ENCODE data around the gene VPS37B. TPM values are rescaled to one million over a fixed set of nuclear protein-coding genes. Genes with fewer than 3 reads are reported as not detected.

VPS37B gene
- total and polyA plus RNA-seq, 10 of the 15 experiments (the other 5 are each of a cell fraction or from before 2014, with no cell fraction given), result 0.66 to 68.6 (median 39.6) TPM

DNA sequence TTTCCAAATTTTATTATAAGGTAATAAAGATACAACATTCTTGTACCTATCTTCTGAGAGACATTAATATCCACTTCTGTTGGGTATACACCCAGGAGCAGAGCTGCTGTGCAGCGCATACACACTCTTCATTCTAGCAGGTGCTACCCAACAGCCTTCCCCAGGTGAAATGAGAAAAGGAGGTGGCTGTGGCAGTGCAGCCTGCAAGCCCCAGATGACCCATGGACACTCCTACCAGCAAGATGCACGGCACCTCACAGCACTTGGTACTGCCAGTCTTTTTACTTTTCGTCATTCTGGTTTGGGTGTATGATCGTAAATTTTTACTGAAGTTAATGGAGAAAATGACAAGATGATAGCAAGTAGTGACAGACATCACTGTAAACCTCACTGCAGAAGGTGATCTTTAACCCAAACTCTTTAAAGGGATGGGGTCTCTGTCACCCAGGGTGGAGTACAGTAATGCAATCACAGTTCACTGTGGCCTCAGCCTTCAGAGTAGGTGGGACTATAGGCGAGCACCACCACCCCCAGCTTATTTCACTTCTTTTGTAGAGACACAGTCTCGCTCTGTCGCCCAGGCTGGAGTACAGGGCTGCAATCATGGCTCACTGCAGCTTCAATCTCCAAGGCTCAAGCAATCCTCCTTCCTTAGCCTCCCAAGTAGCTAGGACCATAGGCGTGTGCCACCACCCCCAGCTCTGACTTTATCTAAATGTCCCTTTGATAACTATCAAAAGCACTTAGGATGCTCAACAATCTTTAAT, 26.5 kb downstream of the VPS37B start:
- Histone ChIP-seq H3K27ac (ENCODE audit: control insufficient read depth, insufficient read depth) (no peak overlapping the region), H3K36me3 (ENCODE audit: control insufficient read depth in 2 of 2, insufficient read depth in 2 of 2, low read length in 1 of 2) (peaks cover 14 to 40% of the 10 kb centered on the region in 2 experiments; a peak in 3 of 4 replicates), H3K4me3 (no peak overlapping the region), H4K20me1 (ENCODE audit: control insufficient read depth, insufficient read depth) (no peaks in the 10 kb centered on the region), H3K4me2 (ENCODE audit: control insufficient read depth, insufficient read depth) (no peak overlapping the region), H3K9me3 (replicated peaks; ENCODE audit: control insufficient read depth, insufficient read depth, low read length) (no peaks in the 10 kb centered on the region), H3K27me3 (replicated peaks in 1 of 2; ENCODE audit: control insufficient read depth in 2 of 2, insufficient read depth in 2 of 2, low read length in 1 of 2) (no peaks in the 10 kb centered on the region), H3K4me1 (ENCODE audit: control insufficient read depth, insufficient read depth, low read length) (peaks cover 26% of the 10 kb centered on the region), H3K9ac (ENCODE audit: control insufficient read depth, insufficient read depth, low read length) (no peak overlapping the region), H3K79me2 (ENCODE audit: control insufficient read depth, insufficient read depth, low read length) (peaks cover 8% of the 10 kb centered on the region), H2AFZ (ENCODE audit: control insufficient read depth, low read depth, low read length) (no peak overlapping the region)
- ChIA-PET CTCF (interaction anchor here (3.2 to 4.2 kb wide), 2 partner anchors 25 to 83 kb away, joined by 19 to 20 read pairs; no protein-coding TSS in a partner anchor), RAD21 (ENCODE audit: unreplicated experiment) (interaction anchor here (1.2 to 3.7 kb wide), 5 partner anchors 11 to 57 kb away, joined by 3 to 18 read pairs (median 5); partner anchors contain the start of gene VPS37B), SMC1A (ENCODE audit: uncharacterized antibody, unreplicated experiment) (interaction anchor here (4.6 kb wide), 1 partner anchor 19 kb away, joined by 64 read pairs; no protein-coding TSS in a partner anchor), POLR2A (interaction anchor here (0.7 to 1.1 kb wide), 2 partner anchors 19 to 371 kb away, joined by 3 to 5 read pairs; no protein-coding TSS in a partner anchor)
- 85% methylated on average over 8 of the region's 8 CpGs for WGBS (ENCODE audit: insufficient coverage, insufficient replicate concordance, low lambda C conversion rate, missing lambda C conversion rate)
- ATAC-seq, result no peak
- FAIRE-seq, result no peak
- no peak for DNase-seq (ENCODE audit: low read depth, low spot score)
- intact Hi-C loops (cut with micrococcal nuclease; ENCODE audit: unreplicated experiment) (no loop called here), in situ Hi-C loops (cut with MboI) (loop anchor here (25.0 kb wide), 1 partner anchor 368 kb away; the partner anchor contains the start of genes MPHOSPH9 and MTRFR)
- TF ChIP-seq, protein P1, sequence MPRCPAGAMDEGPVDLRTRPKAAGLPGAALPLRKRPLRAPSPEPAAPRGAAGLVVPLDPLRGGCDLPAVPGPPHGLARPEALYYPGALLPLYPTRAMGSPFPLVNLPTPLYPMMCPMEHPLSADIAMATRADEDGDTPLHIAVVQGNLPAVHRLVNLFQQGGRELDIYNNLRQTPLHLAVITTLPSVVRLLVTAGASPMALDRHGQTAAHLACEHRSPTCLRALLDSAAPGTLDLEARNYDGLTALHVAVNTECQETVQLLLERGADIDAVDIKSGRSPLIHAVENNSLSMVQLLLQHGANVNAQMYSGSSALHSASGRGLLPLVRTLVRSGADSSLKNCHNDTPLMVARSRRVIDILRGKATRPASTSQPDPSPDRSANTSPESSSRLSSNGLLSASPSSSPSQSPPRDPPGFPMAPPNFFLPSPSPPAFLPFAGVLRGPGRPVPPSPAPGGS (IDR thresholded peaks at IDR 0.05; ENCODE audit: borderline replicate concordance, insufficient read depth, low read depth, low read length, poor library complexity, severe bottlenecking), result no peak
- TF ChIP-seq CHD1 (IDR thresholded peaks at IDR 0.05; ENCODE audit: low read depth, low read length), result no peak
- no peak for TF ChIP-seq NFYB (IDR thresholded peaks at IDR 0.05; ENCODE audit: insufficient read depth, low read depth, low read length)
- TF ChIP-seq, protein P2, sequence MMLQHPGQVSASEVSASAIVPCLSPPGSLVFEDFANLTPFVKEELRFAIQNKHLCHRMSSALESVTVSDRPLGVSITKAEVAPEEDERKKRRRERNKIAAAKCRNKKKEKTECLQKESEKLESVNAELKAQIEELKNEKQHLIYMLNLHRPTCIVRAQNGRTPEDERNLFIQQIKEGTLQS (IDR thresholded peaks at IDR 0.05; ENCODE audit: borderline replicate concordance, extremely low read depth, low read depth, low read length), result no peak
- TF ChIP-seq MEF2B (IDR thresholded peaks at IDR 0.05; ENCODE audit: partially characterized antibody, poor library complexity, severe bottlenecking), result no peak
- no peak for TF ChIP-seq GATAD2B (conservative IDR thresholded peaks at IDR 0.05; ENCODE audit: low read depth)
- no peak for TF ChIP-seq SREBF2 (IDR thresholded peaks at IDR 0.05; ENCODE audit: low read length)
- TF ChIP-seq HDAC6 (IDR thresholded peaks at IDR 0.05; ENCODE audit: unreplicated experiment), result no peak
- TF ChIP-seq IRF4 (IDR thresholded peaks at IDR 0.05; ENCODE audit: low read depth, low read length), result no peak
- TF ChIP-seq CREM (IDR thresholded peaks at IDR 0.05; ENCODE audit: low read depth), result no peak
- TF ChIP-seq BHLHE40 (IDR thresholded peaks at IDR 0.05; ENCODE audit: borderline replicate concordance in 1 of 2, low read depth in 2 of 2, low read length in 1 of 2), result no peak
- BruUV-seq (replicated peaks), result no TSS peak

Measured in GM12878 (cell line).